Nephron progenitor cell (in vitro differentiated cells): ENCODE data around the gene OR56A5.

Source experiments
- DNase-seq: peaks from one replicate; pipeline ENCODE4 v3.0.0; 2021
- H3K27ac Mint-ChIP-seq: 2 replicates; pipeline ENCODE4 v1.8.0; 2021; ENCODE audit warnings: mild to moderate bottlenecking, moderate library complexity, mixed read lengths
- H3K27me3 Mint-ChIP-seq: 2 replicates; pipeline ENCODE4 v1.8.0; 2021; ENCODE audit warnings: mild to moderate bottlenecking, low read depth, mixed read lengths; ENCODE audit not compliant: poor library complexity
- H3K36me3 Mint-ChIP-seq: 2 replicates; pipeline ENCODE4 v1.8.0; 2021; ENCODE audit warnings: low read depth, mixed read lengths
- H3K4me1 Mint-ChIP-seq: 2 replicates; pipeline ENCODE4 v1.8.0; 2021; ENCODE audit warnings: mixed read lengths
- H3K4me3 Mint-ChIP-seq: 2 replicates; pipeline ENCODE4 v1.8.0; 2021; ENCODE audit warnings: mild to moderate bottlenecking, moderate library complexity, mixed read lengths
- H3K9me3 Mint-ChIP-seq: 2 replicates; pipeline ENCODE4 v1.8.0; 2021; ENCODE audit warnings: mild to moderate bottlenecking, moderate library complexity, mixed read lengths
- CTCF ChIP-seq: fragments of 200-600 bp; sonication (generic); IDR thresholded peaks from 2 replicates; pipeline ENCODE4 v1.5.0; 2021; ENCODE audit warnings: antibody characterized with exemption

OR56A5 gene

GRCh38 chr11:5940748-5941147, 27.5 kb downstream of the OR56A5 start:
- no peak for TF ChIP-seq CTCF
- H3K27me3 Mint-ChIP-seq, result peaks cover 4% of the 10 kb centered on the region
- no peak for DNase-seq
- H3K4me1 Mint-ChIP-seq, result no peaks in the 10 kb centered on the region
- H3K27ac Mint-ChIP-seq, result no peak overlapping the region
- no peaks in the 10 kb centered on the region for H3K36me3 Mint-ChIP-seq
- peaks cover 30% of the 10 kb centered on the region for H3K9me3 Mint-ChIP-seq
- no peak overlapping the region for H3K4me3 Mint-ChIP-seq

- no peaks in the 10 kb centered on the region for H3K4me1 Mint-ChIP-seq
- no peak for DNase-seq
- peaks cover 38% of the 10 kb centered on the region for H3K9me3 Mint-ChIP-seq
- no peak overlapping the region for H3K27ac Mint-ChIP-seq
- H3K4me3 Mint-ChIP-seq, result no peak overlapping the region
- H3K36me3 Mint-ChIP-seq, result no peaks in the 10 kb centered on the region
- TF ChIP-seq CTCF, result no peak
- no peaks in the 10 kb centered on the region for H3K27me3 Mint-ChIP-seq
These were observed 29.7 kb downstream of the OR56A5 start for GRCh38 chr11:5938603-5938965.

GRCh38 chr11:5937868-5938602, 30.3 kb downstream of the OR56A5 start:
- Mint-ChIP-seq H3K9me3 (peaks cover 44% of the 10 kb centered on the region), H3K4me1 (no peaks in the 10 kb centered on the region), H3K27me3 (peaks cover 5% of the 10 kb centered on the region), H3K4me3 (no peak overlapping the region), H3K36me3 (no peaks in the 10 kb centered on the region), H3K27ac (no peak overlapping the region)
- no peak for TF ChIP-seq CTCF
- no peak for DNase-seq

GRCh38 chr11:5933116-5933515, 35.2 kb downstream of the OR56A5 start:
- Mint-ChIP-seq H3K9me3 (peaks cover 84% of the 10 kb centered on the region), H3K27ac (no peak overlapping the region), H3K27me3 (peaks cover 10% of the 10 kb centered on the region), H3K36me3 (no peaks in the 10 kb centered on the region), H3K4me1 (no peaks in the 10 kb centered on the region), H3K4me3 (no peak overlapping the region)
- no peak for DNase-seq
- no peak for TF ChIP-seq CTCF

- H3K9me3 Mint-ChIP-seq, result peaks cover 80% of the 10 kb centered on the region
- H3K36me3 Mint-ChIP-seq, result no peaks in the 10 kb centered on the region
- no peaks in the 10 kb centered on the region for H3K4me1 Mint-ChIP-seq
- no peak for DNase-seq
- H3K27me3 Mint-ChIP-seq, result peaks cover 10% of the 10 kb centered on the region
- H3K27ac Mint-ChIP-seq, result no peak overlapping the region
- H3K4me3 Mint-ChIP-seq, result no peak overlapping the region
- TF ChIP-seq CTCF, result no peak
These were observed 35.6 kb downstream of the OR56A5 start for GRCh38 chr11:5932671-5933070.

GRCh38 chr11:5931061-5931460, 37.2 kb downstream of the OR56A5 start:
- DNase-seq, result no peak
- Mint-ChIP-seq H3K4me3 (no peak overlapping the region), H3K27ac (no peak overlapping the region), H3K27me3 (peaks cover 10% of the 10 kb centered on the region), H3K36me3 (no peaks in the 10 kb centered on the region), H3K9me3 (peaks cover 65% of the 10 kb centered on the region), H3K4me1 (no peaks in the 10 kb centered on the region)
- no peak for TF ChIP-seq CTCF
